Measurements from ENCODE around the gene BOLL.
"Not testable (repeated sequence)": the region's sequence is repeated elsewhere in the genome, so short reads cannot be mapped to it uniquely, and the experiment has no call there.

GRCh38 chr2:197728555-197729544 is 56.3 kb downstream of the BOLL start:
- not testable (repeated sequence) for TF ChIP-seq YY1 (IDR thresholded peaks at IDR 0.05; ENCODE audit: insufficient read depth, insufficient read length); ZNF274 (IDR thresholded peaks at IDR 0.05; ENCODE audit: low read depth, low read length)
